ENCODE data around the gene RAB28. TPM values are rescaled to one million over a fixed set of nuclear protein-coding genes. Genes with fewer than 3 reads are reported as not detected.

RAB28 gene
- total RNA-seq, 4 donors from 2014 or later = 15.9 to 22.8 (median 18.3) TPM

DNA sequence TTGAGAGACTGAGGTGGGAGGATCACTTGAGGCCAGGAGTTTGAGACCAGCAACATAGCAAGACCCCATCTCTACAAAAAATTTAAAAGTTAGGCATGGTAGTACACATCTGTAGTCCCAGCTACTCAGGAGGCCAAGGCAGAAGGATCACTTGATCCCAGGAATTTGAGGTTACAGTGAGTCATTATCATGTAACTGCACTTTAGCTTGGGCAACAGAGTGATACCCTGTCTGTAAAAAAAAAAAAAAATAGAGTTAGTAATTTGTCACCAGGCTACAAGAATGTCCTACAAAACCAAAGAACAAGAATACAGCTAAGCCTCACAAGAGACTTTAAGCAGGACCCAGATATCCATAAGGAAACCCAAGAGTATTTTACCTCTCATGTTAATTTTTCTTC, 27.0 kb upstream of the RAB28 start:
- Histone ChIP-seq H3K9me3 (no peaks in the 10 kb centered on the region), H3K4me1 (no peaks in the 10 kb centered on the region), H3K4me3 (no peak overlapping the region), H3K36me3 (no peaks in the 10 kb centered on the region), H3K27me3 (peaks cover 0 to 17% (median 0%) of the 10 kb centered on the region in 4 donors), H3K27ac (replicated peaks in 1 of 4) (no peak overlapping the region)
- TF ChIP-seq POLR2A (IDR thresholded peaks at IDR 0.05; ENCODE audit: low read depth) (no peak), POLR2AphosphoS5 (IDR thresholded peaks at IDR 0.05) (no peak), EP300 (IDR thresholded peaks at IDR 0.05) (no peak), CTCF (IDR thresholded peaks at IDR 0.05) (no peak)
- intact Hi-C loops (cut with DNase I) = no loop called here
- no peak for DNase-seq (ENCODE audit: extremely low spot score)

DNA sequence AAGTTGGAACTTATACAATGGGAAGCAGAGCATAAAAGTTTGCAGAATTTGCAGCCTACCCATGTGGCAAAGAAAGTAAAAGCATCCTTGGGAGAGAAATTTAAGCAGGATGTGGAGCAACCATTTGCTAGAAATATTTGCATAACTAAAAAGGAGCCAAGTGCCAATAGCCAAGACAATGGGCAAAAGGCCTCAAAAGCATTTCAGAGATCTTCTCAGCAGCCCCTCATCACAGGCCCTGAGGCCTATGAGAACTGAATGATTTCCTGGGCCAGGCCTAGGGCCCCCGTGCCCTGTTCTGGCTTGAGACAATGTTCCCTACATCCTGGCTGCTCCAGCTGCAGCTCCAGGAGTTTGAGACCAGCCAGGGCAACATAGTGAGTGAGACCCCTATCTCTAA, 25.3 kb upstream of the RAB28 start:
- no peak for DNase-seq (ENCODE audit: extremely low spot score)
- Histone ChIP-seq H3K36me3 (no peaks in the 10 kb centered on the region), H3K27me3 (peaks cover 0 to 15% (median 0%) of the 10 kb centered on the region in 4 donors), H3K4me1 (no peaks in the 10 kb centered on the region), H3K4me3 (no peak overlapping the region), H3K27ac (replicated peaks in 1 of 4) (no peak overlapping the region), H3K9me3 (no peaks in the 10 kb centered on the region)
- intact Hi-C loops (cut with DNase I) = no loop called here
- TF ChIP-seq POLR2A (IDR thresholded peaks at IDR 0.05; ENCODE audit: low read depth) = no peak
- no peak for TF ChIP-seq CTCF (IDR thresholded peaks at IDR 0.05)
- TF ChIP-seq EP300 (IDR thresholded peaks at IDR 0.05) = no peak
- no peak for TF ChIP-seq POLR2AphosphoS5 (IDR thresholded peaks at IDR 0.05)
- 91% methylated on average over 1 of the region's 1 CpG for WGBS

GRCh38 chr4:13504374-13504773, 20.2 kb upstream of the RAB28 start:
- no peak overlapping the region for H3K27ac ChIP-seq (replicated peaks in 1 of 4)
- no peaks in the 10 kb centered on the region for H3K36me3 ChIP-seq
- TF ChIP-seq POLR2AphosphoS5 (IDR thresholded peaks at IDR 0.05) (no peak), CTCF (IDR thresholded peaks at IDR 0.05) (no peak), EP300 (IDR thresholded peaks at IDR 0.05) (no peak), POLR2A (IDR thresholded peaks at IDR 0.05; ENCODE audit: low read depth) (no peak)
- H3K4me3 ChIP-seq = no peak overlapping the region
- 97% methylated on average over 5 of the region's 5 CpGs for WGBS
- no peaks in the 10 kb centered on the region for H3K4me1 ChIP-seq
- H3K9me3 ChIP-seq = no peaks in the 10 kb centered on the region
- no peak for DNase-seq (ENCODE audit: extremely low spot score)
- H3K27me3 ChIP-seq = peaks cover 0 to 6% (median 0%) of the 10 kb centered on the region in 4 donors
- intact Hi-C loops (cut with DNase I) = no loop called here

DNA sequence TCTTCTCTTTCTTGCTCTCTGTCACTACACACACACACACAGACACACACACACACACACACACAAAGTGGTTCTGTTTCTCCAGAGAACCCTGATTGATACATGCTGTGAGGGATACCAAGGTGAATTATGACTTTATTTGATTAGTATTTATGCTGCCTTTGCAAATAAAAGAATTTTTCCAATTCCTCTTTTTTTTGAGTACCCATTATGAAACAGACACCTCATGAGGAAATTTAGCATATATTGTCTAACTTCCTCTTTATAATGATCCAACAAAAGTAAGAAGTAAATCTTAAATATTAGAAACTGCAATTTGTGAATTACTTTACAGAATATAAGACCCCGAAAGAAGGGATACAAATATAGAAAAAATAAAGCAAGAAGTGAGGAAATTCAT, 14.3 kb upstream of the RAB28 start:
- TF ChIP-seq CTCF (IDR thresholded peaks at IDR 0.05) (no peak), EP300 (IDR thresholded peaks at IDR 0.05) (no peak), POLR2A (IDR thresholded peaks at IDR 0.05; ENCODE audit: low read depth) (no peak), POLR2AphosphoS5 (IDR thresholded peaks at IDR 0.05) (no peak)
- no peak overlapping the region for H3K27ac ChIP-seq (replicated peaks in 1 of 4)
- no peaks in the 10 kb centered on the region for H3K9me3 ChIP-seq
- no peak overlapping the region for H3K4me3 ChIP-seq
- no peak for DNase-seq (ENCODE audit: extremely low spot score)
- H3K36me3 ChIP-seq = no peaks in the 10 kb centered on the region
- 81% methylated on average over 1 of the region's 1 CpG for WGBS
- no peaks in the 10 kb centered on the region for H3K4me1 ChIP-seq
- H3K27me3 ChIP-seq = peaks cover 0 to 6% (median 0%) of the 10 kb centered on the region in 4 donors
- intact Hi-C loops (cut with DNase I) = no loop called here

DNA sequence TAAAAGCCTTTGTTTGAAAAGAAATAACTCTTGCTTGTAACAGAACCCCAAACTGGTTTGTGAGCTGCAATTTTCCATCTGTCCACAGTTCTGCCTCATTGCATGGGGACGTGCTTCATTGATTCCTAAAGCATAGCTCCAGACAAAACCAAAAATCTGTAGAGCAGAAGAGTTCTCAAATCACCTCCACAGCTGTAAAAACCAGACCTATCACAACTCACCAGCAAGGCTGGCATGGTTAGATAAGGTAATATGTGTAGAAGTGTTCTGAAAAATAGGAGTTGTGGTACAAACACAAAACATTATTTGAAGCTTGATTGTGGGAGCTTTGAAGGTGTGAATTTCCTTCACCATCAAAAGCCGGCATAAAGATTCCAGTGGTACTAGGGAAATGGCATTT, 12.5 kb upstream of the RAB28 start:
- intact Hi-C loops (cut with DNase I) = no loop called here

More for the DNA sequence above, 12.5 kb upstream of the RAB28 start:
- Histone ChIP-seq H3K4me1 (no peaks in the 10 kb centered on the region), H3K4me3 (no peak overlapping the region), H3K9me3 (no peaks in the 10 kb centered on the region), H3K36me3 (no peaks in the 10 kb centered on the region), H3K27ac (replicated peaks in 1 of 4) (no peak overlapping the region), H3K27me3 (peaks cover 0 to 6% (median 0%) of the 10 kb centered on the region in 4 donors)
- no peak for TF ChIP-seq POLR2AphosphoS5 (IDR thresholded peaks at IDR 0.05)
- no peak for TF ChIP-seq EP300 (IDR thresholded peaks at IDR 0.05)
- no peak for TF ChIP-seq POLR2A (IDR thresholded peaks at IDR 0.05; ENCODE audit: low read depth)
- TF ChIP-seq CTCF (IDR thresholded peaks at IDR 0.05) = no peak
- 57% methylated on average over 2 of the region's 2 CpGs for WGBS
- DNase-seq (ENCODE audit: extremely low spot score) = no peak
